Measurements from ENCODE around the gene HRK.

HRK gene

GRCh38 chr12:116864371-116865160, 16.7 kb downstream of the HRK start:
- no peak for DNase-seq

- DNase-seq = peak; percentile 71 to 77 (median 74)
Measured at GRCh38 chr12:116863275-116863767, 17.9 kb downstream of the HRK start.

- no peak for DNase-seq
Measured at GRCh38 chr12:116862167-116862566, 19.1 kb downstream of the HRK start.

- DNase-seq = peak; percentile 77 to 82 (median 80)
Measured at GRCh38 chr12:116861320-116861719, 19.9 kb downstream of the HRK start.

GRCh38 chr12:116860263-116860662, 21.0 kb downstream of the HRK start:
- DNase-seq = peak in 2 of 3 donors; percentile 12 to 31

GRCh38 chr12:116859079-116859478, 22.2 kb downstream of the HRK start:
- DNase-seq = no peak

- no peak for DNase-seq
Measured at GRCh38 chr12:116856729-116857128, 24.5 kb downstream of the HRK start.

GRCh38 chr12:116855744-116856470, 25.3 kb downstream of the HRK start:
- no peak for DNase-seq

GRCh38 chr12:116853507-116853906, 27.7 kb downstream of the HRK start:
- DNase-seq = no peak

GRCh38 chr12:116852303-116852702, 28.9 kb downstream of the HRK start:
- no peak for DNase-seq

- DNase-seq = no peak
Measured at GRCh38 chr12:116849216-116849615, 32.0 kb downstream of the HRK start.

GRCh38 chr12:116843085-116843484, 38.2 kb downstream of the HRK start:
- no peak for DNase-seq

- DNase-seq = no peak
Measured at GRCh38 chr12:116839287-116839830, 41.9 kb downstream of the HRK start.

GRCh38 chr12:116838365-116838764, 42.9 kb downstream of the HRK start:
- no peak for DNase-seq

GRCh38 chr12:116837097-116837496, 44.1 kb downstream of the HRK start:
- no peak for DNase-seq

GRCh38 chr12:116835484-116835883, 45.8 kb downstream of the HRK start:
- DNase-seq = no peak

GRCh38 chr12:116833474-116833873, 47.8 kb downstream of the HRK start:
- no peak for DNase-seq

GRCh38 chr12:116832353-116832752, 48.9 kb downstream of the HRK start:
- DNase-seq = no peak

- DNase-seq = no peak
Measured at GRCh38 chr12:116827432-116827831, 53.8 kb downstream of the HRK start.

- no peak for DNase-seq
Measured at GRCh38 chr12:116821291-116821690, 60.0 kb downstream of the HRK start.

- no peak for DNase-seq
Measured at GRCh38 chr12:116820064-116820656, 61.1 kb downstream of the HRK start.

- peak; percentile 95 to 98 (median 96) for DNase-seq
Measured at GRCh38 chr12:116818948-116819832, 62.1 kb downstream of the HRK start.
